NCI-H1048 (cell line): ENCODE data around the gene SMAP2.

Experiments
- DNase-seq: peaks from one replicate; lab custom pipeline; 2025; lab: John Stamatoyannopoulos, UW

SMAP2 gene

GRCh38 chr1:40390857-40391256, 17.3 kb downstream of the SMAP2 start:
- DNase-seq: no peak

GRCh38 chr1:40391688-40392145, 18.2 kb downstream of the SMAP2 start:
- no peak for DNase-seq

- no peak for DNase-seq
Measured at GRCh38 chr1:40392221-40392620, 18.7 kb downstream of the SMAP2 start.

- DNase-seq: no peak
Measured at GRCh38 chr1:40393173-40393572, 19.6 kb downstream of the SMAP2 start.

- DNase-seq: no peak
Measured at GRCh38 chr1:40394491-40395172, 21.1 kb downstream of the SMAP2 start.

- DNase-seq: no peak
Measured at GRCh38 chr1:40395190-40396175, 22.0 kb downstream of the SMAP2 start.

- DNase-seq: no peak
Measured at GRCh38 chr1:40396420-40396819, 22.9 kb downstream of the SMAP2 start.

- no peak for DNase-seq
Measured at GRCh38 chr1:40397258-40397657, 23.7 kb downstream of the SMAP2 start.

- DNase-seq: no peak
Measured at GRCh38 chr1:40399984-40400704, 26.6 kb downstream of the SMAP2 start.

- DNase-seq: no peak
Measured at GRCh38 chr1:40401473-40402201, 28.1 kb downstream of the SMAP2 start.

- DNase-seq: no peak
Measured at GRCh38 chr1:40404670-40405462, 31.3 kb downstream of the SMAP2 start.

- DNase-seq: no peak
Measured at GRCh38 chr1:40405812-40406211, 32.3 kb downstream of the SMAP2 start.

- no peak for DNase-seq
Measured at GRCh38 chr1:40407453-40407852, 33.9 kb downstream of the SMAP2 start.

- DNase-seq: no peak
Measured at GRCh38 chr1:40409467-40409866, 35.9 kb downstream of the SMAP2 start.

GRCh38 chr1:40411294-40411693, 37.8 kb downstream of the SMAP2 start:
- no peak for DNase-seq

GRCh38 chr1:40411843-40412242, 38.3 kb downstream of the SMAP2 start:
- DNase-seq: no peak

GRCh38 chr1:40413527-40414252, 40.2 kb downstream of the SMAP2 start:
- no peak for DNase-seq

GRCh38 chr1:40414331-40414730, 40.8 kb downstream of the SMAP2 start:
- DNase-seq: no peak

GRCh38 chr1:40416709-40417108, 43.2 kb downstream of the SMAP2 start:
- no peak for DNase-seq
